H1 (cell line): ENCODE results near the gene CABP4. TPM values are rescaled to one million over a fixed set of nuclear protein-coding genes. Genes with fewer than 3 reads are reported as not detected.

ENCODE experiments used
- SIRT6 ChIP-seq: IDR thresholded peaks from one replicate; pipeline ENCODE4 v1.7.1; 2012; ENCODE audit warnings: low read length, inconsistent platforms
- polyA plus RNA-seq, 7 experiments: library from polyadenylated mRNA; depleted of rRNA in 3 of 7; stranded (reverse) in 5 of 7; unstranded in 2 of 7; fragments of >200 nt in 5 of 7; fragments of 200-250 nt in 2 of 7; gene quantifications; 1 replicate in 5 of 7; 2 replicates in 1 of 7; 4 replicates in 1 of 7; pipeline versions ENCODE4 v1.2.1 to v1.2.3, GENCODE V29; 2011 to 2013; ENCODE audit warnings: missing spikeins in 2 of 7, mixed read lengths in 2 of 7
- total RNA-seq: library from RNA; stranded (reverse); fragmentation: NEBNext Ultra II Directional; extraction: Animal tissue kit (Norgen Biotek cat#: 25700); gene quantifications from 2 replicates; pipeline ENCODE4 v1.2.1, GENCODE V29; 2021

Gene CABP4
- total and polyA plus RNA-seq, 2 of the 8 experiments (the other 6 are each of a cell fraction or from before 2014, with no cell fraction given) = not detected

DNA sequence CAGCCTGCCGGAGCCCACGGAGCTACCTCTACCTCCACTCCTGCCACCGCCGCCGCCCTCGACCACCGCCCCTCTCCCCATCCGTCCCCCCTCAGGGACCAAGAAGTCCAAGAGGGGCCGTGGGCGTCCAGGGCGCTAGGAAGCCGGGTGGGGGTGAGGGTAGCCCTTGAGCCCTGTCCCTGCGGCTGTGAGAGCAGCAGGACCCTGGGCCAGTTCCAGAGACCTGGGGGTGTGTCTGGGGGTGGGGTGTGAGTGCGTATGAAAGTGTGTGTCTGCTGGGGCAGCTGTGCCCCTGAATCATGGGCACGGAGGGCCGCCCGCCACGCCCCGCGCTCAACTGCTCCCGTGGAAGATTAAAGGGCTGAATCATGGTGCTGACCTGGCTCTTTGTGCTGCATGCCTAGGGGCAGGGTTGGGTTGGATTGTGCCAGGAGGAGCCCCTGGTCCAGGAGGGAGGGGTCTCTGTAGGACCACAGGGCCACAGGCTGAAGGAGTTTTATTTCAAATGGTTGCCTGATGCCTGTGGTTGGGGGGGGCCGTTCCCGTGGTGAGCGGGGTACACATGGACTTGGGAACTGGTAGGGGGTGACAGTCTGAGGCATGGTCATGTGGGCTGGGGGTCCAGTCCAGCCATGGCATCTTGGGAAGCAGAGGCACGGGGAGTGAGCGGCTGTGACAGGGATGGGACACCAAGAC lies 20.0 kb upstream of the CABP4 start (continued):
- TF ChIP-seq SIRT6 = no peak
